ENCODE measurements around the gene DLEC1. TPM values are rescaled to one million over a fixed set of nuclear protein-coding genes. Genes with fewer than 3 reads are reported as not detected.

The DLEC1 gene
- total and polyA plus RNA-seq, 9 of the 15 experiments (the other 6 are each of a cell fraction or from before 2014, with no cell fraction given), result 0.07 to 0.08 TPM; not detected in 7

- TF ChIP-seq VEZF1 (CRISPR knock-in tag; IDR thresholded peaks at IDR 0.05) (no peak), CBFB (CRISPR knock-in tag; IDR thresholded peaks at IDR 0.05) (no peak), BRF1 (IDR thresholded peaks at IDR 0.05; ENCODE audit: borderline replicate concordance, extremely low read depth, insufficient read length) (no peak), ZNF696 (CRISPR knock-in tag; conservative IDR thresholded peaks at IDR 0.05) (no peak), SETDB1 (IDR thresholded peaks at IDR 0.05; ENCODE audit: low read length) (no peak), THRB (CRISPR knock-in tag; conservative IDR thresholded peaks at IDR 0.05) (no peak), ELF2 (CRISPR knock-in tag; IDR thresholded peaks at IDR 0.05) (no peak), MAFK (IDR thresholded peaks at IDR 0.05; ENCODE audit: low read length) (no peak), YY1 (IDR thresholded peaks at IDR 0.05; ENCODE audit: borderline replicate concordance in 1 of 3, control insufficient read depth in 1 of 3, extremely low read depth in 1 of 3, insufficient read depth in 3 of 3, insufficient read length in 1 of 3, insufficient replicate concordance in 2 of 3, low read depth in 1 of 3, low read length in 2 of 3) (no peak), KAT7 (CRISPR knock-in tag; IDR thresholded peaks at IDR 0.05; ENCODE audit: borderline replicate concordance) (no peak), NCOA6 (IDR thresholded peaks at IDR 0.05) (no peak), PHF8 (IDR thresholded peaks at IDR 0.05; ENCODE audit: borderline replicate concordance, low read length) (peak; percentile 54; the same call in 1 of the 2 replicates), GTF3C2 (IDR thresholded peaks at IDR 0.05; ENCODE audit: borderline replicate concordance, extremely low read depth, insufficient read length) (no peak), ELF4 (CRISPR knock-in tag; IDR thresholded peaks at IDR 0.05) (no peak), HNRNPLL (IDR thresholded peaks at IDR 0.05; ENCODE audit: low read depth, low read length, poor library complexity, severe bottlenecking) (no peak)
- TF ChIP-seq, protein P1, sequence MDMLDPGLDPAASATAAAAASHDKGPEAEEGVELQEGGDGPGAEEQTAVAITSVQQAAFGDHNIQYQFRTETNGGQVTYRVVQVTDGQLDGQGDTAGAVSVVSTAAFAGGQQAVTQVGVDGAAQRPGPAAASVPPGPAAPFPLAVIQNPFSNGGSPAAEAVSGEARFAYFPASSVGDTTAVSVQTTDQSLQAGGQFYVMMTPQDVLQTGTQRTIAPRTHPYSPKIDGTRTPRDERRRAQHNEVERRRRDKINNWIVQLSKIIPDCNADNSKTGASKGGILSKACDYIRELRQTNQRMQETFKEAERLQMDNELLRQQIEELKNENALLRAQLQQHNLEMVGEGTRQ (CRISPR knock-in tag; IDR thresholded peaks at IDR 0.05), result no peak
- TF ChIP-seq, protein P2, sequence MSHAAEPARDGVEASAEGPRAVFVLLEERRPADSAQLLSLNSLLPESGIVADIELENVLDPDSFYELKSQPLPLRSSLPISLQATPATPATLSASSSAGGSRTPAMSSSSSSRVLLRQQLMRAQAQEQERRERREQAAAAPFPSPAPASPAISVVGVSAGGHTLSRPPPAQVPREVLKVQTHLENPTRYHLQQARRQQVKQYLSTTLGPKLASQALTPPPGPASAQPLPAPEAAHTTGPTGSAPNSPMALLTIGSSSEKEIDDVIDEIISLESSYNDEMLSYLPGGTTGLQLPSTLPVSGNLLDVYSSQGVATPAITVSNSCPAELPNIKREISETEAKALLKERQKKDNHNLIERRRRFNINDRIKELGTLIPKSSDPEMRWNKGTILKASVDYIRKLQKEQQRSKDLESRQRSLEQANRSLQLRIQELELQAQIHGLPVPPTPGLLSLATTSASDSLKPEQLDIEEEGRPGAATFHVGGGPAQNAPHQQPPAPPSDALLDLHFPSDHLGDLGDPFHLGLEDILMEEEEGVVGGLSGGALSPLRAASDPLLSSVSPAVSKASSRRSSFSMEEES (CRISPR knock-in tag; IDR thresholded peaks at IDR 0.05), result no peak
- TF ChIP-seq, protein P3, sequence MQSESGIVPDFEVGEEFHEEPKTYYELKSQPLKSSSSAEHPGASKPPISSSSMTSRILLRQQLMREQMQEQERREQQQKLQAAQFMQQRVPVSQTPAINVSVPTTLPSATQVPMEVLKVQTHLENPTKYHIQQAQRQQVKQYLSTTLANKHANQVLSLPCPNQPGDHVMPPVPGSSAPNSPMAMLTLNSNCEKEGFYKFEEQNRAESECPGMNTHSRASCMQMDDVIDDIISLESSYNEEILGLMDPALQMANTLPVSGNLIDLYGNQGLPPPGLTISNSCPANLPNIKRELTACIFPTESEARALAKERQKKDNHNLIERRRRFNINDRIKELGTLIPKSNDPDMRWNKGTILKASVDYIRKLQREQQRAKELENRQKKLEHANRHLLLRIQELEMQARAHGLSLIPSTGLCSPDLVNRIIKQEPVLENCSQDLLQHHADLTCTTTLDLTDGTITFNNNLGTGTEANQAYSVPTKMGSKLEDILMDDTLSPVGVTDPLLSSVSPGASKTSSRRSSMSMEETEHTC (IDR thresholded peaks at IDR 0.05), result no peak
These were observed 125.6 kb downstream of the DLEC1 start (continued) for GRCh38 chr3:38164643-38164951.
